Stomach (tissue), 4 donors: Measurements from ENCODE around the gene COX6B2.

Experiments used
- CTCF ChIP-seq, 7 experiments: fragments of 450-650 bp in 4 of 7; fragments of 200-600 bp in 3 of 7; sonication (generic) in 3 of 7; IDR thresholded peaks; one replicate each; pipeline ENCODE4 v1.5.1; 2016 to 2019; ENCODE audit warnings: antibody characterized with exemption in 7 of 7, control low read depth in 2 of 7, mild to moderate bottlenecking in 1 of 7
- EP300 ChIP-seq: sonication (generic); formaldehyde crosslinking; IDR thresholded peaks from one replicate; pipeline ENCODE4 v1.6.1; 2017; ENCODE audit warnings: antibody characterized with exemption
- POLR2A ChIP-seq, 4 donors: fragments of 450-650 bp; IDR thresholded peaks; one replicate each; pipeline ENCODE4 v1.6.1; 2016; ENCODE audit warnings: antibody characterized with exemption in 4 of 4, control low read depth in 2 of 4, mild to moderate bottlenecking in 1 of 4, moderate library complexity in 1 of 4
- POLR2AphosphoS5 ChIP-seq, 3 donors: sonication (generic); formaldehyde crosslinking; IDR thresholded peaks; one replicate each; pipeline ENCODE4 v1.6.1; 2016; ENCODE audit warnings: antibody characterized with exemption in 3 of 3

GRCh38 chr19:55385724-55386492 is 31.4 kb upstream of the COX6B2 start, which contains the start of gene RPL28:
- peak in 1 of 7 experiments; percentile 14 for TF ChIP-seq CTCF (IDR thresholded peaks at IDR 0.05)
- TF ChIP-seq POLR2A (IDR thresholded peaks at IDR 0.05), result peak in 2 of 4 donors; percentile 83 to 98
- TF ChIP-seq POLR2AphosphoS5 (IDR thresholded peaks at IDR 0.05), result peak; percentile 99 to 100 (median 100)
- TF ChIP-seq EP300, result no peak
